Measurements from ENCODE around the gene LORICRIN. TPM values are rescaled to one million over a fixed set of nuclear protein-coding genes. Genes with fewer than 3 reads are reported as not detected.

Gene LORICRIN
- total and polyA plus RNA-seq, 2 of the 4 experiments (the other 2 are of a cell fraction) = not detected

DNA sequence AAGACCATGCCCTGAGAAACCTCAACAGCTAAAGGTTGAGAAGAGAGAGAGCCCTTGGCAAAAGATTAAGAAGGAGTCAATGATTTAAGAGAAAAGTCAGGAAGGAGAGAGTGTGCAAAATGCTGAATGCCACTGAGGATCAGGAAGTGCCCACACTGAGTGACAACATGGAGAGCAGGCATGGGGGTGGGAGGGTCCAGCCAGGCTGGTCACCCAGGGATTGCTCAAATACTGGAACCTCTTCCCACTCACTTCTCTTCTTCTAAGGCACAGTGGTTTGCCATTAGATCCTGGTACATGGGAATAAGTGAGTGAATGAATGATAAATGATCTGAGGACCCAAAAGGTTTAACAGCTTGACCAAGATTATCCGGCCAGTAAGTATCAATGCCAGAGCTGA lies 31.0 kb upstream of the LORICRIN start:
- in situ Hi-C loops (cut with MboI; ENCODE audit: low sequenced_read_pairs) = loop anchor here (5.0 kb wide), 1 partner anchor 356 kb away; no protein-coding TSS in a partner anchor

More for the DNA sequence above, 31.0 kb upstream of the LORICRIN start:
- no peak overlapping the region for H3K56ac ChIP-seq (ENCODE audit: extremely low read depth, insufficient read depth, low read length)
- intact Hi-C loops (cut with micrococcal nuclease) = loop anchor here (2.0 kb wide), 1 partner anchor 360 kb away; no protein-coding TSS in a partner anchor
- no peak overlapping the region for H3K4ac ChIP-seq (ENCODE audit: low read depth, low read length)
- no peak overlapping the region for H3K18ac ChIP-seq (ENCODE audit: low read depth, low read length)
- no peak overlapping the region for H3K23ac ChIP-seq (ENCODE audit: low read depth, low read length)
- H2AFZ ChIP-seq (replicated peaks; ENCODE audit: low read length, poor library complexity) = no peak overlapping the region
- H3K79me1 ChIP-seq (ENCODE audit: low read depth in 1 of 2, low read length in 2 of 2) = no peaks in the 10 kb centered on the region
- TF ChIP-seq MAZ (IDR thresholded peaks at IDR 0.05; ENCODE audit: borderline replicate concordance, low read depth, low read length) (no peak), MAFK (IDR thresholded peaks at IDR 0.05; ENCODE audit: low read depth, low read length) (no peak), RCOR1 (IDR thresholded peaks at IDR 0.05; ENCODE audit: insufficient replicate concordance, low read length) (no peak), RAD21 (IDR thresholded peaks at IDR 0.05; ENCODE audit: low read length) (no peak), BHLHE40 (IDR thresholded peaks at IDR 0.05; ENCODE audit: low read depth, low read length) (no peak), FOS (IDR thresholded peaks at IDR 0.05; ENCODE audit: low read depth, low read length) (no peak), CTCF (conservative IDR thresholded peaks at IDR 0.05; ENCODE audit: low read depth, low read length) (no peak), RFX5 (IDR thresholded peaks at IDR 0.05; ENCODE audit: low read depth, low read length) (no peak), CHD1 (IDR thresholded peaks at IDR 0.05; ENCODE audit: low read depth, low read length) (no peak), CEBPB (IDR thresholded peaks at IDR 0.05; ENCODE audit: low read depth, low read length) (no peak)
- TF ChIP-seq, protein P1, sequence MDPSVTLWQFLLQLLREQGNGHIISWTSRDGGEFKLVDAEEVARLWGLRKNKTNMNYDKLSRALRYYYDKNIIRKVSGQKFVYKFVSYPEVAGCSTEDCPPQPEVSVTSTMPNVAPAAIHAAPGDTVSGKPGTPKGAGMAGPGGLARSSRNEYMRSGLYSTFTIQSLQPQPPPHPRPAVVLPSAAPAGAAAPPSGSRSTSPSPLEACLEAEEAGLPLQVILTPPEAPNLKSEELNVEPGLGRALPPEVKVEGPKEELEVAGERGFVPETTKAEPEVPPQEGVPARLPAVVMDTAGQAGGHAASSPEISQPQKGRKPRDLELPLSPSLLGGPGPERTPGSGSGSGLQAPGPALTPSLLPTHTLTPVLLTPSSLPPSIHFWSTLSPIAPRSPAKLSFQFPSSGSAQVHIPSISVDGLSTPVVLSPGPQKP (IDR thresholded peaks at IDR 0.05; ENCODE audit: borderline replicate concordance, low read depth, low read length) = no peak
- no peak overlapping the region for H2BK15ac ChIP-seq (ENCODE audit: low read depth, low read length)
- H3K9me3 ChIP-seq (ENCODE audit: control insufficient read depth, insufficient read depth, low read length) = no peaks in the 10 kb centered on the region
- no peak overlapping the region for H2AK5ac ChIP-seq (ENCODE audit: low read depth, low read length)
- no peak overlapping the region for H4K8ac ChIP-seq (ENCODE audit: low read depth in 2 of 2, low read length in 2 of 2)
- CTCF ChIA-PET = no interaction called here
- H2BK5ac ChIP-seq (ENCODE audit: low read depth, low read length, poor library complexity, severe bottlenecking) = no peak overlapping the region
- no CpG with 5 or more reads among the region's 1 CpG for WGBS, 2 experiments (ENCODE audit: extremely low coverage in 2 of 2, insufficient read length in 1 of 2)
- no peak for ATAC-seq (ENCODE audit: low read depth)
- no peak overlapping the region for H2BK120ac ChIP-seq (ENCODE audit: low read depth, low read length)
- H3K27me3 ChIP-seq (ENCODE audit: control insufficient read depth, insufficient read depth, low read length) = no peaks in the 10 kb centered on the region
- no peak overlapping the region for H3K9ac ChIP-seq (ENCODE audit: low read depth, low read length)
- DNase-seq = no peak
- H3K14ac ChIP-seq (replicated peaks; ENCODE audit: low read depth, low read length) = no peak overlapping the region
- dilution Hi-C loops (cut with HindIII; ENCODE audit: low sequenced_read_pairs, unreplicated experiment) = no loop called here
- H4K5ac ChIP-seq (ENCODE audit: low read depth, low read length) = no peak overlapping the region
- H3K27ac ChIP-seq (ENCODE audit: insufficient read depth, low read length) = no peak overlapping the region
- no peak overlapping the region for H2BK20ac ChIP-seq (ENCODE audit: low read depth, low read length)
- H3K4me1 ChIP-seq (ENCODE audit: control insufficient read depth, insufficient read depth, low read length) = no peaks in the 10 kb centered on the region
- no peaks in the 10 kb centered on the region for H3K36me3 ChIP-seq (ENCODE audit: control insufficient read depth, insufficient read depth, low read length)
- H2AK9ac ChIP-seq (replicated peaks; ENCODE audit: low read depth, low read length, poor library complexity) = no peak overlapping the region
- no peak overlapping the region for H3K4me3 ChIP-seq (ENCODE audit: insufficient read depth, low read depth, low read length)
- no peaks in the 10 kb centered on the region for H3K9me1 ChIP-seq (ENCODE audit: insufficient read depth, low read length)
- POLR2A ChIA-PET (ENCODE audit: unreplicated experiment) = no interaction called here
- no peak overlapping the region for H4K91ac ChIP-seq (ENCODE audit: insufficient read depth, low read depth, low read length)
- no peak overlapping the region for H3K4me2 ChIP-seq (ENCODE audit: low read depth, low read length)
- H4K20me1 ChIP-seq (ENCODE audit: insufficient read depth, low read length) = no peaks in the 10 kb centered on the region
- no TSS peak for BruUV-seq (replicated peaks)

All from IMR-90 (cell line).